ENCODE measurements around the gene MLH1. TPM values are rescaled to one million over a fixed set of nuclear protein-coding genes. Genes with fewer than 3 reads are reported as not detected.

The MLH1 gene
- total and polyA plus RNA-seq, 10 of the 15 experiments (the other 5 are each of a cell fraction or from before 2014, with no cell fraction given), result 58.6 to 109 (median 81.4) TPM

DNA sequence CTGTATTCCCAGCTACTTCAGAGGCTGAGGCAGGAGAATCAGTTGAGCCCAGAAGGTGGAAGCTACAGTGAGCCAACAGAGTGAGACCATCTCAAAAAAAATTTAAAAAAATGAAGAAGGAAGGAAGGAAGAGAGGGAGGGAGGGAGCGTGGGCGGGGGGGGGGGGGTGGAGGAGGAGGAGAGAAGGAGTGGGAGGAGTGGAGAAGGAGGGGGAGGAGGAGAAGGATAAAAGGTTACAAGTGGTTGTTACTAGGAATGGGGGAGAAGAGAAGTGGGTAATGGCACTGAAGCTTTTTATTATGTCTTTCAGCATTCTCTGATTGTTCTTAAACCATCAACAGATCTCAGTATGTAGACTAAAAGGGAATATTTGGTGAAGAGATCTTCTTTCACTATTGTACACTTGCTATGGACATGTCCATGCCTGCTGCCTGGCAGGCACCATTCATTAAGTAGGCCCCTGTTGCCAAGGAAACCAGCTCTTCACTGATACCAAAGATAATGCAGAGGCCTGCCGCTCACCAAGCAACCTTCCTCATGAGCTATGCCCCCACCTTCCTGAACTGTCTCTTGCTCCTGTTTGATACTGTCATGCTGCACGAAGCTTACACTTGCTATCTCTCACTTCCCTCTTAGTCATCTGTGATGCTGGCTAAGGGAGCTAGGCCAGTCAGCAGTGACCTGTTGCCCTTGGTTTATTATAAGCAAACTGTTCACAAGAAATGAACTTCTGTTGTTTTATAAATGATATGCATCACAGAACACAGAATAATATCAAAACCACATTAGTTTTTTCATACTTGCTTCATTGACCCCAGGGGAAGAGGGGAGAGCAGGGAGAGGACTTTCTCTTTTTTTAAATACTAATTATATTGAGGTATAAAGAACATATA lies 23.5 kb upstream of the MLH1 start (continued):
- no peak for TF ChIP-seq ZNF384 (IDR thresholded peaks at IDR 0.05; ENCODE audit: borderline replicate concordance, low read depth, low read length)
- TF ChIP-seq, protein P1, sequence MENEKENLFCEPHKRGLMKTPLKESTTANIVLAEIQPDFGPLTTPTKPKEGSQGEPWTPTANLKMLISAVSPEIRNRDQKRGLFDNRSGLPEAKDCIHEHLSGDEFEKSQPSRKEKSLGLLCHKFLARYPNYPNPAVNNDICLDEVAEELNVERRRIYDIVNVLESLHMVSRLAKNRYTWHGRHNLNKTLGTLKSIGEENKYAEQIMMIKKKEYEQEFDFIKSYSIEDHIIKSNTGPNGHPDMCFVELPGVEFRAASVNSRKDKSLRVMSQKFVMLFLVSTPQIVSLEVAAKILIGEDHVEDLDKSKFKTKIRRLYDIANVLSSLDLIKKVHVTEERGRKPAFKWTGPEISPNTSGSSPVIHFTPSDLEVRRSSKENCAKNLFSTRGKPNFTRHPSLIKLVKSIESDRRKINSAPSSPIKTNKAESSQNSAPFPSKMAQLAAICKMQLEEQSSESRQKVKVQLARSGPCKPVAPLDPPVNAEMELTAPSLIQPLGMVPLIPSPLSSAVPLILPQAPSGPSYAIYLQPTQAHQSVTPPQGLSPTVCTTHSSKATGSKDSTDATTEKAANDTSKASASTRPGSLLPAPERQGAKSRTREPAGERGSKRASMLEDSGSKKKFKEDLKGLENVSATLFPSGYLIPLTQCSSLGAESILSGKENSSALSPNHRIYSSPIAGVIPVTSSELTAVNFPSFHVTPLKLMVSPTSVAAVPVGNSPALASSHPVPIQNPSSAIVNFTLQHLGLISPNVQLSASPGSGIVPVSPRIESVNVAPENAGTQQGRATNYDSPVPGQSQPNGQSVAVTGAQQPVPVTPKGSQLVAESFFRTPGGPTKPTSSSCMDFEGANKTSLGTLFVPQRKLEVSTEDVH (IDR thresholded peaks at IDR 0.05; ENCODE audit: low read depth, partially characterized antibody), result no peak
- TF ChIP-seq, protein P2, sequence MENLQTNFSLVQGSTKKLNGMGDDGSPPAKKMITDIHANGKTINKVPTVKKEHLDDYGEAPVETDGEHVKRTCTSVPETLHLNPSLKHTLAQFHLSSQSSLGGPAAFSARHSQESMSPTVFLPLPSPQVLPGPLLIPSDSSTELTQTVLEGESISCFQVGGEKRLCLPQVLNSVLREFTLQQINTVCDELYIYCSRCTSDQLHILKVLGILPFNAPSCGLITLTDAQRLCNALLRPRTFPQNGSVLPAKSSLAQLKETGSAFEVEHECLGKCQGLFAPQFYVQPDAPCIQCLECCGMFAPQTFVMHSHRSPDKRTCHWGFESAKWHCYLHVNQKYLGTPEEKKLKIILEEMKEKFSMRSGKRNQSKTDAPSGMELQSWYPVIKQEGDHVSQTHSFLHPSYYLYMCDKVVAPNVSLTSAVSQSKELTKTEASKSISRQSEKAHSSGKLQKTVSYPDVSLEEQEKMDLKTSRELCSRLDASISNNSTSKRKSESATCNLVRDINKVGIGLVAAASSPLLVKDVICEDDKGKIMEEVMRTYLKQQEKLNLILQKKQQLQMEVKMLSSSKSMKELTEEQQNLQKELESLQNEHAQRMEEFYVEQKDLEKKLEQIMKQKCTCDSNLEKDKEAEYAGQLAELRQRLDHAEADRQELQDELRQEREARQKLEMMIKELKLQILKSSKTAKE (IDR thresholded peaks at IDR 0.05; ENCODE audit: low read depth, poor library complexity, severe bottlenecking), result no peak
- TF ChIP-seq NFYA (IDR thresholded peaks at IDR 0.05; ENCODE audit: borderline replicate concordance, low read depth, low read length), result no peak
- peak; percentile 18; the same call in 1 of the 2 replicates for TF ChIP-seq JUNB (IDR thresholded peaks at IDR 0.05)
- no peak for TF ChIP-seq MEF2A (IDR thresholded peaks at IDR 0.05; ENCODE audit: insufficient read depth, low read depth, low read length)
- TF ChIP-seq HDGF (IDR thresholded peaks at IDR 0.05), result peak; percentile 63; the same call in 1 of the 2 replicates
- TF ChIP-seq CHD4 (IDR thresholded peaks at IDR 0.05), result no peak
- no peak; a peak in 1 of 4 replicates for TF ChIP-seq BHLHE40 (IDR thresholded peaks at IDR 0.05; ENCODE audit: borderline replicate concordance in 1 of 2, low read depth in 2 of 2, low read length in 1 of 2)
- TF ChIP-seq, protein P3, sequence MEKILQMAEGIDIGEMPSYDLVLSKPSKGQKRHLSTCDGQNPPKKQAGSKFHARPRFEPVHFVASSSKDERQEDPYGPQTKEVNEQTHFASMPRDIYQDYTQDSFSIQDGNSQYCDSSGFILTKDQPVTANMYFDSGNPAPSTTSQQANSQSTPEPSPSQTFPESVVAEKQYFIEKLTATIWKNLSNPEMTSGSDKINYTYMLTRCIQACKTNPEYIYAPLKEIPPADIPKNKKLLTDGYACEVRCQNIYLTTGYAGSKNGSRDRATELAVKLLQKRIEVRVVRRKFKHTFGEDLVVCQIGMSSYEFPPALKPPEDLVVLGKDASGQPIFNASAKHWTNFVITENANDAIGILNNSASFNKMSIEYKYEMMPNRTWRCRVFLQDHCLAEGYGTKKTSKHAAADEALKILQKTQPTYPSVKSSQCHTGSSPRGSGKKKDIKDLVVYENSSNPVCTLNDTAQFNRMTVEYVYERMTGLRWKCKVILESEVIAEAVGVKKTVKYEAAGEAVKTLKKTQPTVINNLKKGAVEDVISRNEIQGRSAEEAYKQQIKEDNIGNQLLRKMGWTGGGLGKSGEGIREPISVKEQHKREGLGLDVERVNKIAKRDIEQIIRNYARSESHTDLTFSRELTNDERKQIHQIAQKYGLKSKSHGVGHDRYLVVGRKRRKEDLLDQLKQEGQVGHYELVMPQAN (conservative IDR thresholded peaks at IDR 0.05), result no peak
- no peak for TF ChIP-seq ZBED1 (IDR thresholded peaks at IDR 0.05; ENCODE audit: borderline replicate concordance)
- TF ChIP-seq RAD51 (IDR thresholded peaks at IDR 0.05), result no peak
- no peak for TF ChIP-seq GABPA (IDR thresholded peaks at IDR 0.05; ENCODE audit: low read depth)
- TF ChIP-seq SPI1 (IDR thresholded peaks at IDR 0.05; ENCODE audit: borderline replicate concordance, insufficient read depth, low read depth, low read length), result peak; percentile 91
- TF ChIP-seq YY1 (IDR thresholded peaks at IDR 0.05; ENCODE audit: low read depth, low read length), result no peak
- no peak for TF ChIP-seq MTA2 (IDR thresholded peaks at IDR 0.05; ENCODE audit: low read depth)
- TF ChIP-seq, protein P4, sequence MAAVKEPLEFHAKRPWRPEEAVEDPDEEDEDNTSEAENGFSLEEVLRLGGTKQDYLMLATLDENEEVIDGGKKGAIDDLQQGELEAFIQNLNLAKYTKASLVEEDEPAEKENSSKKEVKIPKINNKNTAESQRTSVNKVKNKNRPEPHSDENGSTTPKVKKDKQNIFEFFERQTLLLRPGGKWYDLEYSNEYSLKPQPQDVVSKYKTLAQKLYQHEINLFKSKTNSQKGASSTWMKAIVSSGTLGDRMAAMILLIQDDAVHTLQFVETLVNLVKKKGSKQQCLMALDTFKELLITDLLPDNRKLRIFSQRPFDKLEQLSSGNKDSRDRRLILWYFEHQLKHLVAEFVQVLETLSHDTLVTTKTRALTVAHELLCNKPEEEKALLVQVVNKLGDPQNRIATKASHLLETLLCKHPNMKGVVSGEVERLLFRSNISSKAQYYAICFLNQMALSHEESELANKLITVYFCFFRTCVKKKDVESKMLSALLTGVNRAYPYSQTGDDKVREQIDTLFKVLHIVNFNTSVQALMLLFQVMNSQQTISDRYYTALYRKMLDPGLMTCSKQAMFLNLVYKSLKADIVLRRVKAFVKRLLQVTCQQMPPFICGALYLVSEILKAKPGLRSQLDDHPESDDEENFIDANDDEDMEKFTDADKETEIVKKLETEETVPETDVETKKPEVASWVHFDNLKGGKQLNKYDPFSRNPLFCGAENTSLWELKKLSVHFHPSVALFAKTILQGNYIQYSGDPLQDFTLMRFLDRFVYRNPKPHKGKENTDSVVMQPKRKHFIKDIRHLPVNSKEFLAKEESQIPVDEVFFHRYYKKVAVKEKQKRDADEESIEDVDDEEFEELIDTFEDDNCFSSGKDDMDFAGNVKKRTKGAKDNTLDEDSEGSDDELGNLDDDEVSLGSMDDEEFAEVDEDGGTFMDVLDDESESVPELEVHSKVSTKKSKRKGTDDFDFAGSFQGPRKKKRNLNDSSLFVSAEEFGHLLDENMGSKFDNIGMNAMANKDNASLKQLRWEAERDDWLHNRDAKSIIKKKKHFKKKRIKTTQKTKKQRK (IDR thresholded peaks at IDR 0.05; ENCODE audit: low read depth, low read length), result no peak

All from GM12878 (cell line).